Jurkat, Clone E6-1 (cell line): Measurements from ENCODE around the gene PRRX2. TPM values are rescaled to one million over a fixed set of nuclear protein-coding genes. Genes with fewer than 3 reads are reported as not detected.

ENCODE experiments used
- DNase-seq: peaks from one replicate; pipeline ENCODE4 v3.0.0-alpha.2; 2011; ENCODE audit warnings: low read depth, low spot score
- H3K4me3 ChIP-seq: 2 replicates; pipeline ENCODE4 v1.5.1; 2011; ENCODE audit warnings: mild to moderate bottlenecking, low read length, control low read depth, moderate library complexity
- polyA plus RNA-seq: library from polyadenylated mRNA; unstranded; fragments of >200 nt; gene quantifications from one replicate; pipeline ENCODE4 v1.2.1, GENCODE V29; 2012; ENCODE audit warnings: missing spikeins; ENCODE audit not compliant: insufficient read length, insufficient read depth

PRRX2 gene
- not detected for polyA plus RNA-seq

- H3K4me3 ChIP-seq, result no peak within 1 kb of the TSS
- no peak for DNase-seq
Measured at GRCh38 chr9:129665389-129665775, at the start of gene PRRX2. TSS of gene PRRX2 (plus strand) at chr9:129665647. CDS start at chr9:129665868, 221 bp downstream.

DNA sequence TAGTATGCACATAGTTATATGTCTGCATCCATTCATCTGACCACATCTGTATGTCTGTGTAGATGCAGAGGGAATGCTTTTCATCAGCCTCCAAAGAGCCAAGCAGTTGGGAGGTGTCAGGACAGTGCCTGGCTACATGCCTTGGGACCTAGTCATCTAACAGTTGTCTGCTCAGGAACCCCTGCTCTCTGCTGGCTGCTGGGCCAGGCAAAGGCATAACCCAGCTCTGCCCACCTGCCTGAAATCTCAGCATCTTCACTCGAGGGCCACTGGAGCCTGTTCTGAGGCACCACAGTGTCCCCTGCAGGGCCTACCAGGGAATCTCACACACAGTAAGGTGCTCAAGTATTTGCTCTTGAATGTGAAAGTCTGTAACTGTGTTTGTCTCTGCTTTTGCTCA is 48.3 kb upstream of the PRRX2 start:
- no peak for DNase-seq
- no peak overlapping the region for H3K4me3 ChIP-seq

GRCh38 chr9:129619787-129620668 is 45.4 kb upstream of the PRRX2 start:
- no peak for DNase-seq
- H3K4me3 ChIP-seq, result peak overlapping the region; percentile 46

DNA sequence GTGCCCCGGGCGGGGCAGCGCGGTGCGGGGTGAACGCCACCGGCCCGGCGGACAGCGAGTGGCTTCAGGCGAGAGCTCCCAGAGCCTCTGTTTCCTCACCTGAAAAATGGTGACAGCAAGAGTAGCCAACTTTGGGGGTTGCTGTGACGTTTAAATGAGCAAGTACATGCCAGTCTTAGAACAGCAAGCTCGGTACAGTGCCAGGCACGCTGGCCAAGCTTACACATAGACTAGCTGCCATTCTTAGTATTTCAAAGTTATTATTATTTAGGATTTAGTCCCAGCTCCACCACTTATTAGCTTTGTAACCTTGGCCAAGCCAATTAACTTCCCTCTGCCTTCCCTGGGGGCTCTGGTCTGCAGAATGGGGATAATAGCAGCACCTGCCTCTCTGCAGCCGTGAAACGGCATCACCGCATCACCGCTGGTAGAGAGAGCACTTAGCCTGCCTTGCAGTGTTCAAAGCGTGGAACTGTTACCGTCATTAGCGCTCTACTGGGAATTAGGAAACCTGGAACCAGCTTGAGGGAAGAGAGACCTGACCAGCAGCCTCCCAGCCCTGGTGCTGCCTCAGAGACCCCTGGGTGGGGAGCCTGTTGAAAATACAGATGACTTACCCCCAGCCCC is 44.7 kb upstream of the PRRX2 start, which contains the start of gene C9orf50:
Gene C9orf50 (minus strand): TSS at position 433 of the 627 bp plus-strand sequence. CDS start 527 bp downstream, outside the sequence.
- H3K4me3 ChIP-seq, result peak within 1 kb of the TSS; percentile 46
- DNase-seq, result no peak

GRCh38 chr9:129623331-129623730 is 42.1 kb upstream of the PRRX2 start:
- H3K4me3 ChIP-seq, result no peak overlapping the region
- DNase-seq, result no peak

DNA sequence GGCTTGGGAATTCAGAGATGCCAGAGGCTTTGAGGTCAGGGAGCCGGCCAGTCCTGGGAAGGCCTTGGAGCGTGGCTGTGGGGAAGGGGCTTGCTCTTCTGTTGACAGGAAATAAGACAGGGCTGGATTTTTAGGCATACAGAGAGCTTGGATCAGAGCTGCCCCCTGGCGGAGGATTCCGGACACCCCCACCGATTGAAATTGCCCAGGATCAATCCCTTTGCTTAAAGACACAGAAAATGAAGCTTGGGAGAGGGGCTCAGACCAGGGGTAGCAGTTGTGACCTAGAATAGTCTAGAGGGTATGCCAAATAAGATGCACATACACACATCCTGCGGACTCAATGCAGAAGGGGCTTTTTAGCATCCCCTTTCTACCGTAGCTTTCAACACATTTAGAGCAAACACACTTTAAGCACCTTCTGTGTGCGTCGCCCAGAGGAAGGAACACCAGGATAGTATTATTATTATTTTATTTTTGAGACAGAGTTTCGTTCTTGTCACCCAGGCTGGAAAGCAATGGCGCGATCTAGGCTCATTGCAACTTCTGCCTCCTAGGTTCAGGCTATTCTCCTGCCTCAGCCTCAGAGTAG is 41.2 kb upstream of the PRRX2 start:
- peak; percentile 57 for DNase-seq
- H3K4me3 ChIP-seq, result peak overlapping the region; percentile 94; the same call in 1 of the 2 replicates

DNA sequence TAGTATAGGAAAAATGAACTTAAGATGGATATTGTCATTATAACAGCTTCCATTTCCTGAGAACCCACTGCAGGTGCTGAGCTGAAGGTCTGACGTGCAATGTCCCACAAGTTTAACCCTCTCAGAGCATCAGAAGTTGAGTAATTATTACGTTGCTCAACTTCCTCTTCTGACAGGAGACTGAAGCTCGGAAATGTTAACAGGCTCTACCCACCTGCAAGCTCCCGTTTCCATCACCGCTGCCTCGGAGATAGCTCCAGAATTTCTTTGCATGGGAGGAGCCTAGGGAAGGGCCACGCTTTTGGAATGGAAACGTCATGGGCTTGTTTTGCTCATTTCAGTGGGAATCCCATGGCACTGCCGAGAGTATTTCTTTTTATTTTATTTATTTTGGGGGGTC is 40.5 kb upstream of the PRRX2 start:
- peak overlapping the region; percentile 94 for H3K4me3 ChIP-seq
- peak; percentile 80 for DNase-seq

GRCh38 chr9:129626079-129626624 is 39.3 kb upstream of the PRRX2 start, which contains the start of gene NTMT1:
TSS of gene NTMT1 (plus strand) at chr9:129626163. CDS start at chr9:129632704, 6,541 bp downstream.
- peak within 1 kb of the TSS; percentile 94 for H3K4me3 ChIP-seq
- DNase-seq, result peak; percentile 75

DNA sequence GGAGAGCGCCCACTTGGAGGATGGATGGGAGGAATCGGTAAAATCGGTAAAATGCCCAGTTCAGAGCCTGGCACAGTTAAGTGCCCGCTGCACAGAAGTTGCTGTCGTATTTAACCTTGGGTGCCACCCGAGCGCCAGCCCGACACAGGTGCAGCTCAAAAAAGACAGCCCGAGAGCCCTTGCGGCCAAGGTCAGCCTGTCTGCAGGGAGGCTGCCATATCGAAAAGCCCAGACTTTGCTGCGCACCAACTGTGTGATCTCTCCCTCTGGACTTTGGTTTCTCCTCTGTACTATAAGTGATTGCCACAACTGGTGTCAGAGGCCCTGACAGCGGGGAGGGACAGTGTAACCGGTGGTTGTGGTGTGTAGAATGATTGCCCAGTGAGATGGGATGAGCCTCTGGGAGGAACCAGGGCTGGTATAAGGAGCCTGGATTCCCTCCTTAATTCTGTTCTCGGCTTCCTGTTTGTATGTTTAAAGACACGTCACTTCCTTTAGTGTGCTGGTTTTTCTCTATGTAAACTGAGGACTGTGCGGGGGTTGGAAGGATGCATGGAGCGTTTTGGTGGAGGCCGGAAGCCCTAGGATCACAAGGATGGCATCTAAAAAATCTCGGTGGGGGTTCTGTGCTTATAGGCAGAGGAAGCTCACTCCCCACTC is 38.7 kb upstream of the PRRX2 start:
- no peak for DNase-seq
- H3K4me3 ChIP-seq, result peak overlapping the region; percentile 94

DNA sequence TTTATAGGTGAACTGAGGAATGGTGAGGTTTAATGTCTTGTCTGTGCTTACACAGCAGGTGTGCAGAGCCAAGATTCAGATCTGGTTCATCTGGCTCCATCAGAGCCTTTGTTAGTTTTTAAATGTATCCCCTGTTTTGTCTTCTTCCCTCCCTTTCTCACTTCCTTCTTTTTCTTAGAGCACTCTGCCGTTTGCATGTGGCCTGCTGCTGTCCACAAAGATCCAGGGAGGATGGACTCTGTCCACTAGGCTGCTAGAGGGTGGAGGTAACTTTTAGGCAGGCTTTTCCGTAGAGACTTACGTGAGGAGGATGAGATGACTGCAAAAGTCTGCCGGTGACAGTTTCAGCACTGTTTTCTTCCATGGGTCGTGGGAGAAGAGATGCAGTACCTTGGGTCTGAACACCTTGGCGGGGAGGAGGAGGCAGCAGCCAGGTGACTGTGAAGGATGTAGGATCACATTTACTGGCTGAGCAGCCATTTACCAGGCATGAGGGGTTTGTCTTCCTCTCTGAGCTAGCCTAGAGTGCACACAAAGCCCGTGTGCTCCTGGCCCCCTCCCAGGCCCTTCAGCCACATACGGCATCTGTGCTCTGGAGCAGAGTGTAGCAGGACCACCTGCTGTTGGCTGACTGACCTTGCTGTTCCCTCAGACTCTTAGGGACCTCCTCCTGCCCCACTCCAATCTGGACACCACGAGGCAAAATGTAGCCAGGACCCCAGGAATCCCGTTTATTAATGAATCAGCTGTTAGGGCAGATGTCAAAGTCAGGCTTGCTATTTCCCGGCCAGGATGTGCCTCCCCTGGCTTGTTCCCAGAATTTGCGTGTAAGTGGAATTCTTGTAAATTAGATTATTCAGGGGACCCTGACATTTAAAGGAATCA is 37.6 kb upstream of the PRRX2 start:
- H3K4me3 ChIP-seq, result peak overlapping the region; percentile 94
- no peak for DNase-seq

GRCh38 chr9:129628709-129629108 is 36.7 kb upstream of the PRRX2 start:
- no peak overlapping the region for H3K4me3 ChIP-seq
- no peak for DNase-seq

DNA sequence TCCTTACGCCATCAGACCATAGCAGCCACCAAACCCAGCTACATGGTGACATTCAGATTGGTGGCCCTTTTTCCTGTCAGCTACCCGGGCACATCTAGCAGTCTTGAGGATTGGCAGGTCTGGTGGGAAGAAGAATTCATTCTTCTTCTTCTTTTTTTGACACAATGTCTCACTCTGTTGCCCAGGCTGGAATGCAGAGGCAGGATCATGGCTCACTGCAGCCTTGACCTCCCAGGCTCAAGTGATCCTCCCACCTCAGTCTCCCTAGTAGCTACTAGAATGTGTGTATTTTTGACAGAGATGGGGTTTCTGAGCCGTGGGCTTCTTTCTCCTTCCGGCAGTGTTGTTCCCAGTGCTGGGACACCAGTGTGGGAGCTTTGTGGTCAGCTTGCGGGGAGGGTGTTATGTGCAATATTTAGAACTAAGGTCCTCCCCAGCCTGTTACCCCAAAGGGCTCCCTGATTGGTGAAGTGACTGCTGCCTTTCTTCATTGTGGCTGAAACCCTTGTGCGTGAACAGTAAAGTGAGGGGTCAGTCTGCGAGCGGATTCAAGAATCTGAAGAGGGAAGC is 36.1 kb upstream of the PRRX2 start:
- no peak overlapping the region for H3K4me3 ChIP-seq
- DNase-seq, result no peak

- no peak for DNase-seq
- no peak overlapping the region for H3K4me3 ChIP-seq
Measured at GRCh38 chr9:129630967-129631673, 34.3 kb upstream of the PRRX2 start.

- no peak for DNase-seq
- no peak overlapping the region for H3K4me3 ChIP-seq
Measured at GRCh38 chr9:129631674-129632129, 33.7 kb upstream of the PRRX2 start.

GRCh38 chr9:129632460-129632859 is 33.0 kb upstream of the PRRX2 start:
- no peak overlapping the region for H3K4me3 ChIP-seq
- DNase-seq, result no peak

- DNase-seq, result no peak
- H3K4me3 ChIP-seq, result no peak overlapping the region
Measured at GRCh38 chr9:129633207-129633606, 32.2 kb upstream of the PRRX2 start.

DNA sequence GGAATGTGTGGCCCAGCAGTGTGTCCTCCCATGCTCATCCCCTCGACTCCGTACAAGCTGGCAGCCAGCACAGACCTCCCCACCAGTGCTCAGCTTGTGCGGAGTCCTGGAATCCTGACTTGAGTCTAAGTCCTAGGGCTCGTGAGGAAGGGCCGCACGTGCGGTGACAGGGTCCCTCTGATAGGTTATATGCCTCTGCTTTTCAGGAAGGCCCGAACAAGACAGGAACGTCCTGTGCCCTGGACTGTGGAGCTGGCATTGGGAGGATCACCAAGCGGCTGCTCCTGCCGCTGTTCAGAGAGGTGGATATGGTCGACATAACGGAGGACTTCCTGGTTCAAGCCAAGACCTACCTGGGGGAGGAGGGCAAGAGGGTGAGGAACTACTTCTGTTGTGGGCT is 31.6 kb upstream of the PRRX2 start:
- no peak overlapping the region for H3K4me3 ChIP-seq
- no peak for DNase-seq
